Aorta (tissue), 5 donors: ENCODE measurements around the gene TSEN2. TPM values are rescaled to one million over a fixed set of nuclear protein-coding genes. Genes with fewer than 3 reads are reported as not detected.

Experiments
- ATAC-seq: fragments of 200-7000 bp; cut with Tn5 transposase; one replicate; pipeline ENCODE4 v1.9.1; 2022; ENCODE audit warnings: moderate library complexity; ENCODE audit not compliant: low FRiP score
- DNase-seq, 2 donors: peaks; one replicate each; pipeline ENCODE4 v3.0.0-alpha.2; 2020
- H3K27ac ChIP-seq, 2 donors: one replicate each; pipeline ENCODE4 v1.5.1; 2013; ENCODE audit warnings: low read length in 2 of 2, mild to moderate bottlenecking in 2 of 2, moderate library complexity in 2 of 2, control low read depth in 1 of 2, inconsistent platforms in 1 of 2, low read depth in 1 of 2
- H3K27me3 ChIP-seq, 2 donors: one replicate each; pipeline ENCODE4 v1.6.1; 2013; ENCODE audit warnings: control low read depth in 1 of 2, low read length in 1 of 2, mild to moderate bottlenecking in 1 of 2, moderate library complexity in 1 of 2; ENCODE audit not compliant: insufficient read depth in 2 of 2, control insufficient read depth in 1 of 2
- H3K36me3 ChIP-seq, 2 donors: one replicate each; pipeline ENCODE4 v1.6.1; 2013; ENCODE audit warnings: control low read depth in 1 of 2, low read length in 1 of 2, mild to moderate bottlenecking in 1 of 2; ENCODE audit not compliant: insufficient read depth in 2 of 2, control insufficient read depth in 1 of 2
- H3K4me1 ChIP-seq, 2 donors: one replicate each; pipeline ENCODE4 v1.6.1; 2013; ENCODE audit warnings: low read length in 2 of 2, control low read depth in 1 of 2, mild to moderate bottlenecking in 1 of 2, moderate library complexity in 1 of 2; ENCODE audit not compliant: insufficient read depth in 2 of 2, control insufficient read depth in 1 of 2
- H3K4me3 ChIP-seq, 2 donors: one replicate each; pipeline ENCODE4 v1.5.1; 2013; ENCODE audit warnings: low read length in 2 of 2, control low read depth in 1 of 2, mild to moderate bottlenecking in 1 of 2
- H3K9me3 ChIP-seq: one replicate; pipeline ENCODE4 v1.6.1; 2013; ENCODE audit warnings: mild to moderate bottlenecking, low read length; ENCODE audit not compliant: control insufficient read depth
- WGBS, 2 donors: extraction: QIAGEN DNeasy Blood & Tissue Kit; methylation state at CpG; one replicate each; pipeline ENCODE4 v1.1.7; 2013; 5-methylcytosine and 5-hydroxymethylcytosine counted together
- intact Hi-C, 2 donors: fragments of 100-400 bp; cut with DNase I; formaldehyde crosslinking; loops; one replicate each; pipeline versions ENCODE4 v1.14.2 to v1.15.0; 2022
- polyA plus RNA-seq, 2 donors: library from polyadenylated mRNA; stranded (reverse); fragments of 200-250 nt; gene quantifications; one replicate each; pipeline ENCODE4 v1.2.3, GENCODE V29; 2013
- total RNA-seq, 2 donors: library from RNA; stranded (reverse); fragmentation: NEBNext Ultra II Directional; extraction: Animal tissue kit (Norgen Biotek cat#: 25700); gene quantifications; one replicate each; pipeline ENCODE4 v1.2.1, GENCODE V29; 2021
- donor health status: healthy with polysubstance abuse.
- donor health status: Bipolar disorder and iron deficiency.
- donor health status: DM: no; HTN: no; CAD: no.
- donor health status: DM: no; HTN: no; CAD: no.
- donor health status: DM: yes; HTN: yes; CAD: no.

The TSEN2 gene
- total and polyA plus RNA-seq, 4 donors, result 13.2 to 14.7 (median 13.4) TPM

GRCh38 chr3:12512534-12513118 lies 28.3 kb downstream of the TSEN2 start:
- DNase-seq, result no peak
- Histone ChIP-seq H3K9me3 (no peaks in the 10 kb centered on the region), H3K27ac (no peak overlapping the region), H3K4me1 (no peaks in the 10 kb centered on the region), H3K4me3 (no peak overlapping the region), H3K36me3 (no peaks in the 10 kb centered on the region), H3K27me3 (no peaks in the 10 kb centered on the region)
- intact Hi-C loops, result no loop called here
- no peak for ATAC-seq
- 97 to 99% methylated on average over 4 of the region's 4 CpGs for WGBS, 2 donors

- H3K9me3 ChIP-seq, result no peaks in the 10 kb centered on the region
- 63 to 64% methylated on average over 5 of the region's 5 CpGs for WGBS, 2 donors
- intact Hi-C loops, result no loop called here
- H3K4me3 ChIP-seq, result no peak overlapping the region
- DNase-seq (no peak), ATAC-seq (no peak)
- no peaks in the 10 kb centered on the region for H3K4me1 ChIP-seq
- H3K27ac ChIP-seq, result peak overlapping the region in 1 of 2 donors; percentile 52
- H3K27me3 ChIP-seq, result no peaks in the 10 kb centered on the region
- H3K36me3 ChIP-seq, result no peaks in the 10 kb centered on the region
Observed at GRCh38 chr3:12513694-12514446, 29.6 kb downstream of the TSEN2 start.

GRCh38 chr3:12515631-12516030 lies 31.4 kb downstream of the TSEN2 start:
- no peaks in the 10 kb centered on the region for H3K36me3 ChIP-seq
- ATAC-seq (no peak), DNase-seq (no peak)
- no peaks in the 10 kb centered on the region for H3K9me3 ChIP-seq
- no peak overlapping the region for H3K4me3 ChIP-seq
- no peak overlapping the region for H3K27ac ChIP-seq
- intact Hi-C loops, result no loop called here
- H3K4me1 ChIP-seq, result no peaks in the 10 kb centered on the region
- H3K27me3 ChIP-seq, result no peaks in the 10 kb centered on the region

GRCh38 chr3:12516873-12517272 lies 32.6 kb downstream of the TSEN2 start:
- peaks cover 0 to 2% of the 10 kb centered on the region in 2 donors for H3K36me3 ChIP-seq
- no peaks in the 10 kb centered on the region for H3K27me3 ChIP-seq
- H3K4me3 ChIP-seq, result no peak overlapping the region
- DNase-seq (no peak), ATAC-seq (no peak)
- intact Hi-C loops, result no loop called here
- no peaks in the 10 kb centered on the region for H3K4me1 ChIP-seq
- H3K9me3 ChIP-seq, result no peaks in the 10 kb centered on the region
- no peak overlapping the region for H3K27ac ChIP-seq
- WGBS, 2 donors, result 88 to 91% methylated on average over 11 of the region's 11 CpGs

GRCh38 chr3:12518261-12519028 lies 34.2 kb downstream of the TSEN2 start:
- no peak for DNase-seq
- Histone ChIP-seq H3K36me3 (peaks cover 0 to 2% of the 10 kb centered on the region in 2 donors), H3K4me1 (no peaks in the 10 kb centered on the region), H3K4me3 (no peak overlapping the region), H3K9me3 (no peaks in the 10 kb centered on the region), H3K27ac (no peak overlapping the region), H3K27me3 (no peaks in the 10 kb centered on the region)
- intact Hi-C loops, result no loop called here
- 88 to 94% methylated on average over 6 of the region's 6 CpGs for WGBS, 2 donors
- no peak for ATAC-seq

- DNase-seq (no peak), ATAC-seq (no peak)
- no peak overlapping the region for H3K27ac ChIP-seq
- H3K4me1 ChIP-seq, result no peaks in the 10 kb centered on the region
- no peak overlapping the region for H3K4me3 ChIP-seq
- no peaks in the 10 kb centered on the region for H3K27me3 ChIP-seq
- no peaks in the 10 kb centered on the region for H3K9me3 ChIP-seq
- 97 to 99% methylated on average over 2 of the region's 2 CpGs for WGBS, 2 donors
- intact Hi-C loops, result no loop called here
- H3K36me3 ChIP-seq, result peaks cover 0 to 2% of the 10 kb centered on the region in 2 donors
Observed at GRCh38 chr3:12521010-12521409, 36.7 kb downstream of the TSEN2 start.

GRCh38 chr3:12522721-12523120 lies 38.4 kb downstream of the TSEN2 start:
- intact Hi-C loops, result no loop called here
- ATAC-seq, result no peak

GRCh38 chr3:12527757-12528143 lies 43.5 kb downstream of the TSEN2 start:
- Histone ChIP-seq H3K4me1 (no peaks in the 10 kb centered on the region), H3K27me3 (no peaks in the 10 kb centered on the region), H3K27ac (no peak overlapping the region), H3K9me3 (no peaks in the 10 kb centered on the region), H3K4me3 (no peak overlapping the region), H3K36me3 (peaks cover 0 to 8% of the 10 kb centered on the region in 2 donors)
- 94 to 96% methylated on average over 3 of the region's 3 CpGs for WGBS, 2 donors
- no peak for ATAC-seq
- no peak for DNase-seq
- intact Hi-C loops, result no loop called here

More at GRCh38 chr3:12522721-12523120, 38.4 kb downstream of the TSEN2 start:
- H3K27ac ChIP-seq, result no peak overlapping the region
- DNase-seq, result no peak
- H3K4me1 ChIP-seq, result no peaks in the 10 kb centered on the region
- H3K4me3 ChIP-seq, result no peak overlapping the region
- no peaks in the 10 kb centered on the region for H3K27me3 ChIP-seq
- H3K9me3 ChIP-seq, result no peaks in the 10 kb centered on the region
- H3K36me3 ChIP-seq, result peaks cover 0 to 2% of the 10 kb centered on the region in 2 donors
- 98 to 100% methylated on average over 1 of the region's 1 CpG for WGBS, 2 donors
